ENCODE measurements around the gene OTUB2.

The OTUB2 gene

GRCh38 chr14:94026173-94026888 is at the start of gene OTUB2:
OTUB2 (plus strand) TSS chr14:94026340; CDS start chr14:94026538, 198 bp downstream.
- peak; percentile 95 for DNase-seq

- DNase-seq = peak; percentile 57
Measured at GRCh38 chr14:93976477-93977057, 49.6 kb upstream of the OTUB2 start, which contains the start of gene ASB2. ASB2 (minus strand) TSS chr14:93976570; CDS start chr14:93964539, 12,031 bp downstream.

GRCh38 chr14:93977171-93977570 is 49.0 kb upstream of the OTUB2 start:
- no peak for DNase-seq

GRCh38 chr14:93977790-93978581 is 48.2 kb upstream of the OTUB2 start:
- DNase-seq = no peak

- DNase-seq = no peak
Measured at GRCh38 chr14:93978735-93979134, 47.4 kb upstream of the OTUB2 start.

GRCh38 chr14:93980456-93981201 is 45.5 kb upstream of the OTUB2 start:
- DNase-seq = no peak

GRCh38 chr14:93981316-93982229 is 44.6 kb upstream of the OTUB2 start:
- no peak for DNase-seq

- no peak for DNase-seq
Measured at GRCh38 chr14:93982230-93983007, 43.7 kb upstream of the OTUB2 start.

- DNase-seq = peak; percentile 30
Measured at GRCh38 chr14:93984070-93984469, 42.1 kb upstream of the OTUB2 start.

GRCh38 chr14:93984987-93985410 is 41.1 kb upstream of the OTUB2 start:
- DNase-seq = peak; percentile 72

GRCh38 chr14:93986955-93987354 is 39.2 kb upstream of the OTUB2 start:
- no peak for DNase-seq

- no peak for DNase-seq
Measured at GRCh38 chr14:93987376-93987775, 38.8 kb upstream of the OTUB2 start.

- no peak for DNase-seq
Measured at GRCh38 chr14:93987815-93988476, 38.2 kb upstream of the OTUB2 start.

- no peak for DNase-seq
Measured at GRCh38 chr14:93989939-93990338, 36.2 kb upstream of the OTUB2 start.

GRCh38 chr14:93991212-93991611 is 34.9 kb upstream of the OTUB2 start:
- no peak for DNase-seq

GRCh38 chr14:93991649-93992048 is 34.5 kb upstream of the OTUB2 start:
- DNase-seq = no peak

- no peak for DNase-seq
Measured at GRCh38 chr14:93993382-93993781, 32.8 kb upstream of the OTUB2 start.

- DNase-seq = peak; percentile 47
Measured at GRCh38 chr14:93994919-93995682, 31.0 kb upstream of the OTUB2 start.

GRCh38 chr14:93996130-93996695 is 29.9 kb upstream of the OTUB2 start:
- DNase-seq = no peak

Measured in HCEC 1CT (cell line).